Raji (cell line): ENCODE data around the gene SEC11C.

Source experiments
- POLR2A ChIP-seq: IDR thresholded peaks from 2 replicates; pipeline ENCODE4 v1.6.1; 2011; ENCODE audit warnings: low read depth, low read length, control low read depth; ENCODE audit not compliant: insufficient read depth

SEC11C gene

GRCh38 chr18:59140302-59140885 lies 710 bp downstream of the SEC11C start:
- no peak for TF ChIP-seq POLR2A

- no peak for TF ChIP-seq POLR2A
Observed at GRCh38 chr18:59141294-59142068, 1.8 kb downstream of the SEC11C start.

GRCh38 chr18:59142274-59142673 lies 2.6 kb downstream of the SEC11C start:
- no peak for TF ChIP-seq POLR2A

DNA sequence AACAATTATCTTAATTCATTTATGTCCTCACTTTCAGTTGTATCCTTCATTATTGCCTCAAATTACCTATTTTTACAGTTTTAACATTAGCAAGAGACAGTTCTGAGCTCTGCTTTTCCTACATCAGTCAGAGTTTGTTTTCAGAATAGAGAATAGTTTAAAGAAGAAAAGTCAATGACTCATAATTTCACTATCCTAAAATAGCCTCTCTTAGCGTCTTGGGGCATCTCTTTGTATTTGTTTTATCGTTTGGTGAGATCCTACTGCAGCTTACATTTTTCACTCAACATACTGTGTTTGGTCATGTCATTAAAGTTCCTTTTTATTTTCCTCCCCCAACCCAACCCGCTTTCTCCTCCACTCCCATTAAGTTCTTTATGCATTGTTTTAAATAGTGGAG lies 3.8 kb downstream of the SEC11C start:
- no peak for TF ChIP-seq POLR2A

DNA sequence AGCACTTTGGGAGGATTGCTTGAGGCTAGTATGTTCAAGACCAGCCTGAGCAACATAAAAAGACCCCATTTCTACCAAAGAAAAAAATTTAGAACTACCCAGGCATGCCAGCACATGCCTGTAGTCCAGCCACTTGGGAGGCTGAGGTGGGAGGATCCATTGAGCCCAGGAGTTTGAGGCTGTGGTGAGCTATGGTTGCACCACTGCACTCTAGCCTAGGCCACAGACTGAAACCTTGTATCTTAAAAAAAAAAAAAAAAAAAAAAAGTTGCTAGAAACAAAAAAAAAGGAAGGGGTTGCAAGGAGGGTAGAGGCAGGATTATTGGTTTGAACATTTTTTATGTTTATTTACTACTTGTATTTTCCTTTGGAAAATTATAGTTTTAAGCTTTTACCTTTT lies 4.8 kb downstream of the SEC11C start:
- no peak for TF ChIP-seq POLR2A

GRCh38 chr18:59145055-59145454 lies 5.4 kb downstream of the SEC11C start:
- no peak for TF ChIP-seq POLR2A

DNA sequence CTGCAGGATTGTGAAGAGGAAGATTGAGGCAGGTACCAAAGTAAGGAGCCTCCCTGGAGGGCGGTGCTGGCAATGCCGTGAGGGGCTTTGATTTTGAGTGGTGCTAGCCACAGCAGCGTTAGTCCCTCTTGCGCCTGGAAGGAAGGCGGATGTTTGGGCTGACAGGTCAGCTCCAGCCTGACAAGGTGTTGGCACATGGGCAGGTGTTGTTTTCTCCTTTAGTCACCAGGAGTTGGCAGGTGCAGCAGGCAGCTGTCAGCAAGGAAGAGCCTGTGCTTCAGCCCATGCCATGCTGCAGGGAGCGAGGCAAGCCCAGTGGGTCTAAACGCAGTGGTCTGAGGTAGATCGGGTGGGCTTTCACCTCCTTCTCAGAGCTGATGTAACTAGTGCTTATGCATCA lies 8.5 kb downstream of the SEC11C start:
- no peak for TF ChIP-seq POLR2A

DNA sequence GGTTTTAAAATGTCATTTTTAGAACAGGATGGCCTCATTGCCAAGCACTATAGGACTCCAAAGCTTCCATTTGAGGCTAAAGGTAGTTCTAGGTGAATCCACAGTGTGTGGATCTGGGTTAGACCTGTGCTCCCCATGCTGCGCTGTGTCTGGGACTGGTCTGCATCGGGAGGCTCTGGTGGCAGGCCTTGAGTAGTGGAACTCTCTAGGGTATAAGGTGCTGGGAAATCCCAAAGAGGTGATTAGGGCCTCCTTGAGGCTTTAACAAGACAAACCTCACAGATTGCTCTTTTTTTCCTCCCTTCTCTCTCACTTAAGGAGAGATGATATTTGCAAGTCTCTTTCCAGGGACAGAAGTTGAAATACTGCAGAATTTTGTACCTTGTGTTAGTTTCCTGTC lies 9.3 kb downstream of the SEC11C start:
- TF ChIP-seq POLR2A: no peak

- no peak for TF ChIP-seq POLR2A
Observed at GRCh38 chr18:59149416-59149815, 9.7 kb downstream of the SEC11C start.

GRCh38 chr18:59150236-59150635 lies 10.6 kb downstream of the SEC11C start:
- TF ChIP-seq POLR2A: no peak

DNA sequence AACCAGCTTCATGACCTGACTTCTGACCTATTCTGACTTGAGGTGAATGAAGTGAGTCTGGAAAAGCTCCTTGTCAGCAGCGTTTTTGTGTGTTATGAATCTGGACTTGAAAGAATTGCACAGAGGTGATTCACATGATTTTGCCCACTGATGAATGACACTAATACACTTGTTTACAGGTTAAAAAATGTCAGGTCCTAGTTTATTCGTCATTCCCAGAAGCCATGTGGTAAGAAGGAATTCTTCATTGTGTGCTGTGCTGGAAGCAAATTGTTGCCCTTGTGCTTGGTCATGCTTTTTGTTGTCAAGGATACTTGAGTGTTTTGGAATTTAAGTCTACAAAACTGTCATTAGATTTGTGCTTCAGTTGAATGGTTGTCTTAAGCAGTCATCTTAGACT lies 15.5 kb downstream of the SEC11C start:
- TF ChIP-seq POLR2A: no peak

DNA sequence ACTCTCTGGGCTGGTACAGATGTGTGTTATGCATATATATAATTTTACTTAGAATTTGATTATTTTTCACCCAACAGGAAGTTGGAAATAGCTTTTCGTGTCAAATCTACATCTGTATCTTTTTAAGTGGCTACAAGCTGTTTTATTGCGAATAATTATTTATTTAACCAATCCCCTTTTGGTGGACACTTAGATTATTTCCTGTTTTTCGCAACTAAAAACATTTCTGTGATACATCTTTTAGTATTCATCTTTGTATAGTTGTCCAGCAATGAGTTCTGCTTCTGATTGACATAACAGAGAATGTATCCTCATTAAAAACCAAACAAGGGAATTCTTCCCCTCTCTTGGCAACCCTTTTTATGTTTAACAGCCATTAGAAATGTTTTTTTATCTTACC lies 16.6 kb downstream of the SEC11C start:
- TF ChIP-seq POLR2A: no peak

GRCh38 chr18:59159265-59159664 lies 19.6 kb downstream of the SEC11C start:
- TF ChIP-seq POLR2A: no peak

DNA sequence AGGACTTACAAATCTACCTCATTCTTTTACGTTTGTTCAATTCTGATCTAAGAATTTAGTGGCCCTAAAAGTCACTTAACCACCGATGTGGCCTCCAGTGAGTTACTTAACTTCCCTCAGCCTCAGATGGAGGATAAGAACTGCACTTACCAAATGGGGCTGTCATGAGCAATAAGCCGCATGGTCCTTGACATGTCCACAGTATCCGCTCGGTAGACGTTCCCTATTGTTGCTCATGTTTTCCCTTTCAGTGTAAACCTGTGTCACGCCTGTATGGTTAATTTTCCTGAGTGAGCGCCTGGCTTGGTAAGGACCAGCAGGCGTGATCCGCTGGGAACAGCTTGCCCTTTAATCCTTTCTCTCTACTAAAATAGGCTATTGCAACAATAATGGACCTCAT lies 20.3 kb downstream of the SEC11C start:
- TF ChIP-seq POLR2A: no peak

- no peak for TF ChIP-seq POLR2A
Observed at GRCh38 chr18:59172664-59173249, 33.1 kb downstream of the SEC11C start.

DNA sequence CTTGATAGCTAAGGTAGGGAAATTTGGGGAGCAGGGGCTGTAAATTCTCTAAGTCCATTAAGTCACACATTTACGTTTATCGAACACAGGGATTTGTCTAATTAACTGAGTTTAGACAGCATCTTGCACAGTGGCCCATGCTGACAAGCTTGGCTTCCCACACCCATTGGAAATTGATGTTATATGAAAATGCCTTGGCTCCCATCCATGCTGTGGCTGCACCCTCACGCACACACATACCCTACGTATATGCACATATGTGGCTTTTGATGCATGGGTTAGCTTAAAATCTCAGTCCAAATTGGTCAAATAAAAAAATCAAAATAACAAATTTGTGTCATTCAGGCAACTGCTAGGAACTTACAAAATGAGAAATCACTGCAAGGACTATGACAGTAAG lies 37.8 kb downstream of the SEC11C start:
- TF ChIP-seq POLR2A: no peak
